Inflammatory macrophage treated with lipopolysaccharide for 1 hour (primary cell): ENCODE results near the gene C14orf39.
"Not testable (repeated sequence)": the region's sequence is repeated elsewhere in the genome, so short reads cannot be mapped to it uniquely, and the experiment has no call there.

ENCODE experiments used
- DNase-seq, 2 donors: peaks; one replicate each; pipeline ENCODE4 v3.0.0-alpha.2; 2020 to 2022

Gene C14orf39

DNA sequence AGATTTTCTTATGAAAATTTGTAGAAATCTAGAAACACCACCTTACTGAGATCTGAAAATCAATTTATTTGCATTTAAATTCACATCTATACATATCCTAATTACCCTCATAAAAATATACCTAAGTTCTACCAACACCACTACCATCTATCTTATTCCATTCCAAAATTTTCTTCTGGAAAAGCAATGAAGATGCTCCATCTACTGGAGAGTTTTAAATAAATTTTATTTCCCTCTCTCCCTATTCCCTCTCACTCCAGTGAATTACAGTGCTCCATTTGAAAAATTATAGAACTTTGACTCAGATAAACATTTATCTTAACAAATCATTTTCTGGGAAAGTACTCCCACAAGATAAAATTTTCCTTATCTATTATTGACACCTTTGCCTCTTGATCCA, 2.3 kb upstream of the C14orf39 start:
- no peak for DNase-seq

DNA sequence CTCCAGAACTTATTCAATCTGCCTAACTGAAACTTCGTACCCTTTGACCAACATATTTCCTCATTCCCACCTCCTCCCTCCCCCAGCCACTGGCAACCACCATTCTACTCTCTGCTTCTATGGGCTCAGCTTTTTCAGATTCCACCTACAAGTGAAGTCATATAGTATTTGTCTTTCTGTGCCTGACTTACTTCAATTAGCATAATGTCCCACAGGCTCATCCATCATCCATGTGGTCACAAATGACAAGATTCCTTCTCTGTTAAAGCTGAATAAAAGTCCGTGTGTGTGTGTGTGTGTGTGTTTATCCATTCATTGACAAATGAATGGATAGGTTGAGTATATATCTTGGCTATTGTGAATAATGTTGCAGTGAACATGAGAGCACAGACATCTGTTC, 1.3 kb upstream of the C14orf39 start:
- no peak for DNase-seq

DNA sequence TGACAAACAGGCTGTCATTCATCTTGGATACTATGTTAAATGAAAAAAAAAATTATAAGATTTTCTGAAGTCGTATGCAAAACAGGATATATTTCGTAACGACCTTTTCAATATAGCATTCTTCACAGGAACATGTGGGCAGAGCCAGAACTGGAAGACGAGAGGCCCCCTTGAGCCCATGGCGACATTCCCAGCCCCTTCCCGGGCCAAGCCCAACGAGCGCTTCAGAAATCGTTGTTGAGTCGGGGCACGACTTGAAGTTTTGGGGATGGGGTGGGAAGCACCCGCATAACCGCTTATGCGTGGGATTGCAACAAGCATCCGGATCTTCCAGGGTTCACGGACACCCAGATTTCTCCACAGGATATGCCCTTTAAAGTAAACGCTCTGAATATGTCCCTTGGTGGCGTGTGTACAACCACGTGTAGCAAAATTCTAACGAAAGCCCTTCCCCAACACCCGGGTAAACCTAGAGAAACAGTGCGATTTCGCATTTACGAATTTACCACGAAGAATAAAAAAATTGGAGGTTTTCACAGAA, 736 bp downstream of the C14orf39 start:
- no peak for DNase-seq

DNA sequence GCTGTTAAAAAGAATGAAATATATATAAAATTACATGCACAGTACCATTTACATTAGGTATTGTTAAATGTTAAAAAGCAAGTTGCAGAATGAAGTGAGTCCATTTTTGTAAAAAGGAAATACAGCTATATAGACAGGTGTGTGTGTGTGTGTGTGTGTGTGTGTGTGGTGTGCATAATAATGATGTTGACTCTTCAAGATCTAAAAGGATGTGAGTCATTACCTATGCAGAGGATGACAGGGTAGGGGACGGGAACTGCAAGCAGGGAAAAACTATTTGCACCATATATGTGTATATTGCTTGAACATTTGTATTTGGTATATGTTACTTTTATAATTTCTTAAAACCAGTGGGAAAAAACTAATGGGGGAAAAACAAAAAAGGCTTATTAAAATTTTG, 3.1 kb downstream of the C14orf39 start:
- DNase-seq: no peak

DNA sequence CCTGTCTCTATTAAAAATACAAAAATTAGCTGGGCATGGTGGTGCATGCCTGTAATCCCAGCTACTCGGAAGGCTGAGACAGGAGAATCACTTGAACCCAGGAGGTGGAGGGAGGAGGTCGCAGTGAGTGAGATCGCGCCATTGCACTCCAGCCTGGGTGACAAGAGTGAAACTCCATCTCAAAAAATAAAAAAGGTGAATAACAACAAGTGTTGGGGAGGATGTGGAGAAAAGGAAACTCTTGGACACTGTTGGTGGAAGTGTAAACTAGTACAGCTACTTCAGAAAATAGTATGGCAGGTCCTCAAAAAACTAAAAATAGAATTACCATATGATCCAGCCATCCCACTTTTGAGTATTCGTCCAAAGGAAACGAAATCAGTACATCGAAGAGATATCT, 5.6 kb downstream of the C14orf39 start:
- DNase-seq: not testable (repeated sequence)

DNA sequence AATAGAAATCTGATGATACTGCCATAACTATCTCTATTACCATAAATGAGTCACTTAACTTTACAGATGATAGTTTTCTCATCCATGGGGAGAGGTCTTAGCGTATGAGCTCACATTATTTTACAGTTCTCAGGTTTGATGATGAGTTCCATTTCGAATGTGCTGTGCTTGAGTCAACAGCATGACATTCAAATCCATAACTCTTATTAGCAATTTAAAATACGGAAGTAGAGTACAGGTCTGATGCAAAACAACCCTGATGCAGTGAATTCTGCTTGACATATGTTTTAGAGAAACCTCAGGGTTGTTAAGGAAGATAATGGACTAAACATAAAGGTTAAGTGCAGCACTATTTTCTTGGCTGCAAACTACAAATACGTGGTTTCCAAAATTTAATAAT, 30.0 kb downstream of the C14orf39 start:
- no peak for DNase-seq

DNA sequence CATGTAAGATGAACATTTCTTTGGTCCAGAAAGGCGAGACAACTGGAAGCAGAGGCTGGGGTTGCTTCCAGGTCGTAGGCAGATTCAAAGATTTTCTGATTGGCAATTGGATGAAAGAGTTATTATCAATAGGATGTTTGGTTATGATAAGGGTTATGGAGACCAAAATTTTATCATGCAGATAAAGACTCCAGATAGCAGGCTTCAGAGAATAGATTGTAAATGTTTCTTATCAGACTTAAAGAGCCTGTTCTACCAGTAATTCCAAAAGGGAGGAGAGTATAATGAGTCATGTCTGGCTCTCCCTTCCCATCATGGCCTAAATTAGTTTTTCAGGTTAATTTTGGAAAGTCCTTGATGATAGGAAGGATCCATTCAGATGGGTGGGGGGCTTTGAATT, 55.6 kb downstream of the C14orf39 start:
- no peak for DNase-seq

DNA sequence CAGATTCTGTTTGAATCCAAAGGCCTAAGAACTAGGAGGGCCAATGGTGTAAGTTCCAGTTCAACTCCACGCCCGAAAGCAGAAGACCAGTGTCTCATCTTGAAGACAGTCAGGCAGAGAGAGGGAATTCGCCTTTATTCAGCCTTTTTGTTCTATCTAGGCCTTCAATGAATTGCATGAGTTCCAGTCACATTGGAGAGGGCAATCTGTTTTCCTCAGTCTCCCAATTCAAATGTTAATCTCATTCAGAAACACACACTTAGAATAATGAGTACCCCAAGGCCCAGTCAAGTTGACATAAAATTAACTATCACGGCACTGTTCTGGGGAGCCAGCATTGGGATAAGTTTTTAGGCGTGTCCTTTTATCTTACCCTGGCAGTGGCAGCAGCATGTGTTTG, 65.8 kb downstream of the C14orf39 start:
- DNase-seq: no peak

DNA sequence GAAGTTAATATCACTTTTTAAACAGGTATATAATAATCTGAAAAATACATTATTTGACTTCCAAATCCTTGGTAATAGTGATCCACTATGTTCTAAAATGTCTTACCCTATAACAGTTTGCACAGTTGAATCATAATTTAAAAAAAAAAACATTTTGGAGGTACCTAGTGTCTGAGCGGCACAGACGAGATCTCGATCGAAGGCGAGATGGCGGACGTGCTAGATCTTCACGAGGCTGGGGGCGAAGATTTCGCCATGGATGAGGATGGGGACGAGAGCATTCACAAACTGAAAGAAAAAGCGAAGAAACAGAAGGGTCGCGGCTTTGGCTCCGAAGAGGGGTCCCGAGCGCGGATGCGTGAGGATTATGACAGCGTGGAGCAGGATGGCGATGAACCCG, 88.3 kb downstream of the C14orf39 start:
- not testable (repeated sequence) for DNase-seq

DNA sequence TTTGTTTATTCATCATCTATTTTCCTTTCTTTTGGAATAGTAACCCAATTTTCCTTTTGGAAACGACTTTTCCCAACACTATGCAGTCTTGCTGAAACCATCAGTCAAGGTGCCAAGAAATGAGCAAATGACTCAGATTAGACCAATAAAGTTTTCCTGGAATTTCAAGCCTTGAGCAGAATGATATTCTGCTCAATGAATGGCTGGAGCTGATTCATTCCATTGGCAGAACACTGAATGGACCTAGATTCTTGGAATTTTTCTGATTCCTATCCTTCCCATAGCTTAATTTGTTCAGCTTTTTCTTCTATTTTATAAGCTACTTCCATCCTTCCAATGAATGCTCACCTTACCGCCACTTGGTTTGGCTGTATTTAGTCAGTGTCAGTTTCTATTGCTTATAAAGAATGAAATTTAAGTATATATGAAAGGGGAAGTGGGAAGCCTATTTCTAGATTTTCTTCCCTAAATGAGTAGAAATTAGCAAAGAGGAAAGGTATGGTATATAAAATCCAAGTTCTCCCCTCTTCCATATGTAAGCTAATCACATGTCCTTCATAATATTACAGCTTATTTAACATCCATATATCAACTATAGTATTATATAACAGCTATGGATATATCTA, 89.0 kb downstream of the C14orf39 start:
- no peak for DNase-seq
